Stimulated activated CD8-positive, alpha-beta memory T cell treated with anti-CD3 and anti-CD28 coated beads, Interleukin-12 subunit alpha, Interleukin-12 subunit beta, amount 100 ng/mL, for 24 hours (primary cell): ENCODE results near the gene MSI2.

ENCODE experiments used
- DNase-seq: peaks from one replicate; pipeline ENCODE4 v3.0.0-alpha.2; 2020; ENCODE audit errors: extremely low read depth

Gene MSI2

DNA sequence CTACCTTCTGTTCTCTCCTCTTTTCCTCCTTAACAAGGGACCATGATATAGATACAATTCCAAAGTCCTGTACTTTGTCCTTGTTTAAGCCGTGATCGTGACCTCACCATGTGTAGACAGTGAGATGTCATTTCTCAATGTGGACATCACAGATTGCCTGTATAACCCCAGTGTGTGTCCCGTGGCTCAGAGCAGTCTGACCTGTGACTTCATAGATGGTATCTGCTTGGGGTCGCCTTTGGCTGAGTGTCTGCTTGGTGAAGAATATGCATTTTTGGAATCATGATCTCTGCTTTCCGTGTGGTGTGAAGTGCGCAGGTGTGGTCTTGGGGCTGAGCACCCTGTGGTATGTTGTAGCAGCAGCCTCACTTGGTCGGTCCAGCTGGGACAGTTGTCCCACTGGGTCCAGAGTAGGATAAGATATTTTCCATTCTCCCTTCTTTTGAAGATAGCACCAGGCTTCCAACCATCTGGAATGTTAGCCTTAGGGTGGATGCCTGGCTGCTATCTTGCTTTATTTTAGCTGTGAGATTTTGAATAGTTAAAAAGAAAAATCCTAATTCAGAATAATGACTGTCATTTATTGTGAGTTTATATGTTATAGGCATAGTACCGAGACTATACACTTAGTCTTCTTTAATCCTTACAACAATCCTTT, 13.4 kb downstream of the MSI2 start:
- no peak for DNase-seq

DNA sequence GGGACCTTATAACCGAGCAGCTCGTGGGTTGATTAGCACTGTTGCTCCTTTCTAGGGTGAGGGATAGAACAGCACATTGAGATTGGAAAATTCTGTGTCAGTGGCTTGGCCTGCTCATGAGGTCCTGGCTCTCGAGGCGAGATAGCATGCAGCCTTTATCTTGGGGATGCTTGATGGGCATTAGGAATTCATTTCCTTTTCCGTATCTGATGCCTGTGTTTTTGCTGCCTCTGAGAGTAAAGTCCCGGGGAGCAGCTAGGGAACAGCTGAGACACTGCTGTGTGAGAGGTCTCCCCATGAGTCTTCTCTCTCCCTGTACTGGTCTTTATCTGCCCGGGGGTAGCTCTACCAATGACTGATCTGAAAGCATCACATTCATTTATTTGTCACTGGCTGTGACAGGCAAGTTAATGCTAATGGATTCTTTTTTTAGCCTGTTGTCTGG, 14.5 kb downstream of the MSI2 start:
- DNase-seq: no peak

DNA sequence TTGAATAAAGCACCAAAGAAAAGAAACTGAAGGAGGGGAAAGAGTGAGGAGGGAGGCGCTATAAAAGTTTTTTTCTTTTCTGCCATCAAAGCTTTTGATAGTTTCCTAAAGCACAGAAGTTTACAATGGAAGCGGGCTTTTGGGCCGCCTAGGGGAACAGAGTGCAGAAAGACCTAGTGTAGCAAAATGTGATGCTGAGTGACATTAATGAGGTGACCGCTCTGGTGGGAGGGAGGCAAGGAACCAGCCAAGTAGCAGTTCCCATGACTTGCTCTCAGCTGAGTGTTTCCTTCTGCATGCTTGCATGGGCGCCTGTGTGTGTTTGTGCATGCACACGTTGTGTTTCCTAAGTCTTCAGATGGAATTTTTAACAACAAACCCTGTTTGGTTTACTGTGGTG, 15.5 kb downstream of the MSI2 start:
- DNase-seq: no peak

DNA sequence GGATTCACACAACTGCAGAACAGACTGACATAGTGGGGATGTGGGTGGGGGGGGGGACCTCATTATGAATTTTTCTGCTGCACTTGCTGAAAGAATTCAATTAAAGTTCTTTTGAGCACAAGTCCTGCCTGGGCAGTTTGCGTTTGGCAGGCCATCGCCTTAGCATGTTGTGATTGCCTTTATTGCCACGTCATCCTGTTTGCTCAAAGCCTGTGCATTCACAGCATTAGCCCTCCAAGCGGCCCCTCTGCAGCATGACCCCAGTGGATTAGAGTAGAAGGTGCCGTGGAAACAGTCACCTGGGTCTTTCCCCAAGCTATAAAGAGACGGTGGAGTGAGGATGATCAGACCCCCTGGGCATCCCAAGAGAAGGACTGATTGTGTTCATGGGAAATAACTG, 17.2 kb downstream of the MSI2 start:
- DNase-seq: no peak

DNA sequence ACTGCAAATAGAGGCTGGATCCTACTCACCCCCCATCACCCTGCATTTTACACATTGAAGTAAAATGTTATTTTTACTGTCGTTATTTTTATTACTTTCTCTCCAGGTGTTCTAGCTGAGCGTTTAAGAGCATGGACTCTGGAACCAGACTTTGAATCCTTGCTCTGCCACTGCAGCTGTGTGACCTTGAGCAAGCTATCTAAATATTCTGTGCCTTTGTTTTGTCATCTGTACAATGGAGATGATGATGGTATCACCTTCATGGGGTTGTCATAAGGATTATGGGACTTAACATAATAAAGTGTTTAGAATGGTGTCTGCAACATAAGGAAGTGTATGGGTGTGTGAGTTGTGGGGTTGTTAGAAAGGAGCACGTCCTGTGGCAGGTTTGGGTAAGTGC, 17.8 kb downstream of the MSI2 start:
- no peak for DNase-seq

DNA sequence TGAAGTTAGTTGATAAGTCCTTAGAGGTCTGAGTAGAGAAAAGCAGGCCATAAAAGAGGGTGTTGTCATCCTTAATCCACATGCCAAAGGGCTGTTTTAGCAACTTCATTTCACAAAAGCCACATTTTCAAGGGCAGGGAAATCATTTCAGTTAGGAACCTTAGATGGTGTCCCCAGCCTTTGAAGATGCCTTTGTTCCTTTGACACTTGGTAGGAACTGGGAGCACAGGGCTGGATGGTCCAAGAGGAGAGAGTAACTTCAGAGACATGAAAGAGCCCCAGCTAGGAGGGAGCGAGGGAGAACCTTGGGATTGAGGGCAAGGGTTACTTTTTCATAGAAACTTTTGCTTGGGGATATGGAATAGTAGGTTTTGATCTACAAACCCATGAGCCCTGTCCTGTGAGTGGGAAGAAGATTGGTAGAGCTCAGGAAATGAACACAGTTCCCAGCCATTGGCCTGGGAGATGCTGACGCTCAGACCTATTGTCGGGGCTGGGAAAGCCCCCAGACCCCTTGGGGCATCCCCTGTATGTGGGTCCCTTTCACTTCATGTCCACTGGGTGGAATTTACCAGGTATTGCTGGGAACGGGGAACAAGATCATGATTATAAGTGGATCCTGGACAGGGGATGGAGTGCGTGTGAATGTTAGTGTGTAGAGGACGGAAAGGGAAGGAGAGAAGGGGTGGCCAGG, 18.9 kb downstream of the MSI2 start:
- no peak for DNase-seq

DNA sequence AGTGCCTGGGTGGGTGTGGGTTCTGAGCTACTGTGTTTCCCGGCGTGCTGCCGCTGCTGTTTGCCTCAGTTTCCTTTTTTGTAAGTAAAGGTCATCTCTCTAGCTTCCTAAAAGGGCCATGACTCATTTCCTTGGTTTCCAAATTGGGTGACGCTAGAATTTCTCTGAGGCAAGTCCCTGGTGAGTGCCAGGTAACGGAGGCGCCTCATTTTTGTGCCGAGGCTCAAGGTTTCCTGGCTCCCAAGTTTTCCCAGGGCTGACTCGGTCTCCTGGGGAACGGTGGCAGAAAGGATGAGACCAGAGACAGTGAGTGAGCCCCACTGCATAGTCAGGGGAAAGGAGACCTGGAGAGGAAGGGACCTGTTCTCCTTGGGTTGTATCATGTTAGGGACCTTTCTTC, 20.3 kb downstream of the MSI2 start:
- no peak for DNase-seq

DNA sequence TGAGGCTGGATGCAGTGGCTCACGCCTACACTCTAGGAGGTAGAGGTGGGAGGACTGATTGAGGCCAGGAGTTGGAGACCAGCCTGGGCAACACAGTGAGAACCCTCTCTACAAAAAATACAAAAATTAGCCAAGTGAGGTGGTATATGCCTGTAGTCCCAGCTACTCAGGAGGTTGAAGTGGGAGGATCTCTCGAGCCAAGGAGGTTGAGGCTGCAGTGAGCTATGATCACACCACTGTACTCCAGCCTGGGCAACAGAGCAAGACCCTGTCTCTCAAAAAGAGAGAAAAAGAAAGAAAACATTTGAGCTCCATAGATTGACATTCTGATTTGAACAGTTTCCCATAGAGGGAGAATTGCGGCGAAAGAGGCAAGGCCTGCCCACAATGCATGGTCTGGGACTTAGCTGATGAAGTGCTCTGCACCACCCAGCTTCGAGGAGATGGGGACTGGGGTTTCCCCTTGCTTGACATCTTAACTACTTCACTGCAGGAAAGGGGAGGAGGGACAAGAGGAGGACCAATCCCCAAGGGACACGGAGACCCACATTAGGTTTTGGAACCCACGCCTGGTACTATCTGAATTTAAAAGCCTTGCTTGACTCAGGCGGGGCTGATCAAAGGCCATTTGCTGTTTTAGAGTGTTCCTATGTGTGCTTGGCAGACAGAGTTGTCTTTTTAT, 21.7 kb downstream of the MSI2 start:
- DNase-seq: no peak

DNA sequence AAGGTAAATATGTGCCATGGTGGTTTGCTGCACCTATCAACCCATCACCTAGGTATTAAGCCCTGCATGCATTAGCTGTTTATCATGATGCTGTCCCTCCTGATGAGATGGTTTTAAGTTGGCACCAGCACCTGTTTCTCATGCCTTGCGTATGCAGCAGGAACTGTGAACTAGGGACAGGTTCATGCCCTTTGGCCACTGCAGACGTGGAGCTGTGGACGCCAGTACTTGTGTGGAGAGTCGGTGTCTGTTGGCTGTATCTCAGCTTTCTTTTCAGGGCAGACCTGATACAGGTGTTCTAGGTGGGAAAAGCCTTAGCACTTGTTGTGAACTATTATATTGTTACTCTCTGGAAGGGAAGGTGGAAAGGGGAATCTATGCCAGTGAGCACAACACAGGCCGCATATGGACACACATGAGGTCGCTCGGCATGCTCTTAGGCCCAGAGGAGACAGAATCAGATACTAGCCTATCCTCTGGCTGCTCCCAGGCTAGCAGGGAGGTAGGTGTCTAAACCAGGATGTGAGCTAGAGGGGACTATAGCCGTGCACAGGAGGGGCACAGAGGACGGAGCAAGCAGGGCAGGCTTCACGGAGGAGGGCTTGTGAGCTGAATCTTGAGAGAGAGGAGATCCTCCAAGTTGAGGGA, 22.5 kb downstream of the MSI2 start:
- no peak for DNase-seq

DNA sequence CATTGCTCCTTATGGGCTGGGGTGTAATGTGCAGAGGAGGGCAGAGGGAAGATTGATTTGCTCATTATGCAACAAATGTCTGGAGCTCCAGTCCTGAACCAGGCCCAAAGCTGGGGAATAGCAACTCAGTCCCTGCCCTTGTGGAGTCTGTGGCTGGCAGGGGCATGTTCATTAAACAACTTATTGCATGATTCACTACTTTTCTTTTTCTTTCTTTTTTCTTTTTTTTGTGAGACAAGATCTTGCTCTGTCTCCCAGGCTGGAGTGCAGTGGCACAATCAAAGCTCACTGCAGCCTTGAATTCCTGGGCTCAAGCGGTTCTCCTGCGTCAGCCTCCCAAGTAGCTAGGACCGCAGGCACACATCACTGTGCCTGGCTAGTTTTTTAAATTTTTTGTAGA, 23.1 kb downstream of the MSI2 start:
- no peak for DNase-seq

DNA sequence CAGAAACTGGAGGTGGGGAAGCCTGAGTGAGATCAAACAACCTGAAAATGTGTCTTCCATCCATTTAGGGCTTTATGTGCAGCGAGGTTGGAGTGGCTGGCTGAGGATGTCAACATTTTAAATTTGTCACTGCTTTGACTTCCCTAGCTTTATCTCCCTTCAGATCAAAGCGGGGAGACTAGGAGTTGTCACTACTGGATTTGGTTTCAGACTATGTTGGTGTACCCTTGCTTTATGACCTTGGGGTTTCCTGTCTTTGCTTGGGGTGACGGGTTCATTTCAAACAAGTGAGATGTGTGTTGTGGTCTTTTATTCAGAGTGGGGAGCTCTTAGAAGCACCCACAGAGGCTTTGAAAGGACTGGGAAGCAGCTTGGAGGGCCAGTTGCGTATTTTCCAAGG, 25.6 kb downstream of the MSI2 start:
- no peak for DNase-seq

DNA sequence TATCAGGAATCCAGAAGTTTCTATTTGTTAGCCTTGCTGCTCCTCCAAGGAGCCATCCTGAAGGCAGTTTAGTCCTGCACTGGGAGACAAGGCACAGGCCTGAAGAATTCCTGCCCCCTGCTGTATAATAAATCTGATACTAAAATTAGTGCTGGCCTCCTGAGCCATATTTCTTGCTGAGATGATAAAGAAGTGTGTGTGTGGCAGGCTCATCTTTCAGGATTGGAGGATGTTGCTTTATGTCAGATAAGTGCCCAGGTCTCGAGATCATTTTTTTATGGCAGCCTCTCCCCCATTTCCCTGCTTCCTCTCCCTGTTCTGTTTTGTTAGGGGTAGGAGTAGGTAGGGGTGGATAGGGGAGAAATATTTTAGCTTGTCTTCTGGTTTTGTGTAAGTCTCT, 26.0 kb downstream of the MSI2 start:
- no peak for DNase-seq

DNA sequence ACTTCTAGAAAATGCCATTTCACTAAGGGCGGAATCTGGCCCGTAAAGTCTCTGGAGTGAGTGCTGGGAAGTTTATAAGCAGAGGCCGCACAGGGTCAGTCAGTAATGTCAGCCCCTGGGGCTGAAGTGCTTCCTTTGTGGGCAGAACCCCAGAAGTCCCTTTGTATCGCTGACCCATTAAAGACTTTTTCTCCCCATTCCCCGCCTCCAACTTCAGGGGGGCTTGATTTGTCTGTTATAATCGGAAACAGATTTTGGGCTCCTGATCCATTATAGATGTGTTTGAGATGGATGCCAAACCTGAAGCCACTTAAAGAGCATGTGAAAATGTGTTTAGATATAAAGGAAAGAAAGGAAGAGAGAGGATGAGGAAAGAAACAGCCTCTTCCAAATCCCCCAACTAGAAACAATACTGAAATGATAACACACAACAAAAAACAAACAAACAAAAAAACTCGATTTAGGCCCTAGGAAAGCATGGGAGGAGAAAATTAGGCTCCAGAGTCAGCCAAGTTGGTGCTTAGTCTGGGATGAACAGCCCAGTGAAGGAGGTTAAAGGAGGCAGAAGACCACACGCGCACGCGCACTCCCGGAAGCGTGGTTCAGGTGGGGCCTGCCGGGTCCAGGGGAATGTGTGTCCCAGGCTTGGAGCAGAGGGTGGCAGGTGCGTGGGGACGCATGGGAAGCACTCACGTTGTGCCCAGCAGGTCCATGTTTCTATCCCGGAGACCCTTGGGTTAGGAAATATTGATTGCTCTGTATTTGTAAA, 27.1 kb downstream of the MSI2 start:
- no peak for DNase-seq

DNA sequence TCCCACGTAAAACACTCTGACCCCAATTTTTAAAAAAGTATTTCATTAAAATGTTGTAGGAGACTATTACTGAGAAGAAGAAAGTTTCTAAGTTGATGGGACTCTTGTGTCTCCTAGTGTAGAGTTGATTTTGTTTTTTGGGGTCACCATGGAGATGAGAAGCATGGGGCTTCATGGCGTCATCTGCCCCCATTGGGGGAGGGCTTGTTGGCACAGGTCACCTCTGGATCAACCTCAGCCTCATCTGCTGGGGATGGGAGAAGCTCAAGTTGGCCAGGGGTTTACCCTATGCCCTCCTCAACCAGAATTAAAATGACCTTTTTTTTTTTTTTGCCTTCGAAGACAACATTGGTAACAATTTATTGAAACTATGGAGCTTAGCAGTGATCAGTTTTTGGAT, 28.3 kb downstream of the MSI2 start:
- DNase-seq: no peak

DNA sequence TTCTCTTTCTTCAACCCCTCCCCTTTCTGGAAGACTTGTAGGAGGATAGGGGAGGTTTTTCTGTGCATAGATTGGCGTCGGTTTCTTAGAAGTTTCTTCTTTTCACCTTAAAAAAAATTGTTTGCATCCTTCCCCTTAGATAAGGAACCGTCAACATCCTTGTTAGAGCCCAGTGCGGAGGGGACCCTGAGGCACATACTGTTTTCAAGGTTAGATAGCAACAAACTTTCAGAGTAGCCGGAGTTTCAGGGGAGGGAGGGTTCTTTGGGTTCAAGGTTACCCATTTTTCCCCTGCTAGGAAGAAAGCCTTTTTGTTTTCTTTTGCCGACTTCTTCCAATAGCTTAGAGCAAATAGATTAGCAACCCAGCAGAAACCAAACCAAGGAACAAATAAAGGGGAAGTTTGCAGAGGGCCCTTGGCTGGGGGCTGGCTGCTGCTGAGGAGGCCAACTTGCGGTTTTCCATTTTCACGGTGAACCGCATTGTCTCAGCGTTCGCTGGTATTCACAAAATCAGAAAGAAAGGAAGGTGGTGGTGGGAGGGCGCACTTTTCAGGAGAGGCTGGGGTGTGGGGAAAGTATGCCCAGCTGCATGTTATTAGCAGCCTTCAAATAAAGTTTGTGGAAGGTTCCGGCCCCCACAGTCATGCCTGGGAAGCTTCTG, 28.8 kb downstream of the MSI2 start:
- peak; percentile 21 for DNase-seq

DNA sequence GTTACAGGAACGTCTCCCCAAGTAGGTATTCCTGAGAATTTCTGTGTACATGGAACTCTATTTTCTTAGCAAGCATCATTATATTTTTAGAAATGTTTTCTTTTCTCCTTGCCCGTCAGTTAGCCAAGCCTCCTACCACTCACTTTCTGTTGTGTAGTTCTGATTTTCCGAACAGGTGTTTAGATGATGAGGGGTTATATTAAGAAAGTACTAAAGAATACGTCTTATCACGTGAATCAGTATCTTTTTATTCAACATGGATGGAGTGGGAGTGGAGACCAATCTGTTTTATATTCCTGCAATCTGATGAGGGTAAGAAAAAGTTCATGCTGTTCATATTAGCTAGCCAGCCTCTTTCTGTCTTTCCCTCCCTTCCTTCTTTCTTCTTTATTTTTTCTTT, 29.4 kb downstream of the MSI2 start:
- no peak for DNase-seq

DNA sequence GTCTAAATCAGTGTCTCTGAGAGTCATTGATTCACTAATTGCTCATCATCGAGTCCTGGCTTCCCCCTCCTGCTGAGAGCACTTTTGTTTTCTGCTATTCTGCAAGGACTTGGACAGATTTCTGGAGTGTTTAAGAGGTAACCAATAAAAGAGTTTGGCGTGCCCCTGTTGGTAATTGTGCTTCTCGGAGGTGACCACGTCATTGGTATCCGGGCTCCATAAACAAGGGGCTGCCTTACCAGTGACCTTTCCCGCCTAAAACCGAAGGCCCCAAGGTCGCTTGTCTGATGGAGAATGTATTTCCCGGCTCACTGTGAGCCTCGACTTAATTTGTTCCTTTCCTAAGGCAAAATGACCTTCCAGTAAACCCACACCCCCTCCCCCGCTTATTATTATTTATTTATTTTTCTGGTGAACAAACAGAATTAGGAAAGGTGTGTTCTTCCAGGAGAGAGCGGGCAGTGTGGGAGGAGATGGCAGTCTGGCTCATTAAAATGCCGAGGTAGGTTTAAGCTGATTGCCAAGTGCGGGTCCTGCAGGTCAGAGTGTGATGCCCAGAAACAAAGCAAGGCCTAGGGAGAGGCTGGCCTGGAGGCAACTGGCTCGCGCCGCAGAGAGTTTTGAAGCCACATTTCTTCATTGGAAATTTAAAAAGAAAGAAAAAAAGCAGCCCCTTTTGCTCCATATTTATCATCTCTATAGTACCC, 30.2 kb downstream of the MSI2 start:
- DNase-seq: no peak

DNA sequence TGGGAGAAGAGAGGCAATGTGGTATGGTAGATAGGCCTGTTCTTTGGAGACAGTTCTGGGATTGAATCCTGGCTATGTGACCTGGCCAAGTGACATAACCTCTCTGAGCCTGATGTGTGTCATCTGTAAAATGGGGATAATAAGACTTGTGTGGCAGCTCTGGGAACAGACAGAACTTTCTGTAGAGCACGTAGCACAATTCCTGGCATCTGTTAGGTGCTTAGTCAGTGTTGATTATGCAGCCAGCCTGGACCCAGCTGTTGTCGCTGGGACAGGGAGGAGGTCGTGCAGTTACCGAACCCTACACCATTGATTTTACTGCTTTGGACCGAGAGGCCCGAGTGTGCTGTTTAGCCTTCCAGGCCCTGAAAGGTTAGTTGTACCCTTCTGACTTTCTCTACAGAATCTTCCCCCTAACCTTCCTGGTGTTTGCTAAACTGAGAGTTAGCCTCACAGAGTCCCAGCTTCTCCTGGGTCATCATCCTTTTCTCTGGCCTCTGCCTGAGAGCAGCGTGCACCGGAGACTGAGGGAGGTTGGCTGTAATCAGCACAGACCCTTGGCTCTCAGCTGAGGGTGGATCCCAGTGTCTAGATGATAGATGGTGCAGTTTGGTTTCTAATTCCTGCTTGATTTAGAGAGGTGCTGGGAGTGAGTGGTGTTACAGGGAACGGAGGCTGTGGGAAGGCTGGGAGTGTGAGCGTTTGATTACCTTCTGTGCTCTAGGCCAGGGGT, 31.9 kb downstream of the MSI2 start:
- DNase-seq: no peak

DNA sequence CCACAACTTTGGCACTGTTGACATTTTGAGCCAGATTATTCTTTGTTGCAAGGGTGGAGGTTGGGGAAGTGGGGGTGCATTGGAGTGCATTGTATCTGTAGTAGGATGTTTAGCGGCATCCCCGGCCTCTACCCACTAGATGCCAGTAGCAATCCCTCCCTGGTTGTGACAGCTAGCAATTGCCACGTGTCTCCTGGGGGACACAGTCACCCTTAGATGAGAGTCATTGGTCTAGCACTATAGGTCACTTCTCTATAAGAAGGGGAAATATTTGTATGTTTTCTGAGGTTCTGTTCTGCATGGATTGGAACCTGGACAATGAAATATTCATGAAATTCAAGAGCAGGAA, 32.4 kb downstream of the MSI2 start:
- no peak for DNase-seq

DNA sequence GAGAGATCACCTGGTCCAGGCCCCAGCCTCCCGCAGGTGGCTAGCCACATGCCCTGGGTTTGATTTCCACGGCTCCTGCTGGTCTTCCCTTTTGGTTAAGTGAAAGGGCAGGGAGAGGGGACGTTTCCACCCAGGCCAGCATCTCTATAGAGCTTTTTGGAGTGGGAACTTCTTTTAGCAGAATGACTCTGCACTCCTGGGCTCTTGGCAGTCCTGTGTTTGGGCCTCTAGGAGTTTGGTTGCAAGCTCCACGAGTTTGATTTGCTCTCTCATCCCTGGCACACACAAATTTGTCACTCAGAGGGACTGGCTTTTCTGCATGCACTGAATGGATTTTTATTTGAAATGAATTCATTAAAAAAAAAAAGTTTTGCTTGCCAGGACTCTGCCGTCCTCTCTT, 32.8 kb downstream of the MSI2 start:
- DNase-seq: no peak
